Measurements from ENCODE around the gene DERL3. TPM values are rescaled to one million over a fixed set of nuclear protein-coding genes. Genes with fewer than 3 reads are reported as not detected.

The DERL3 gene
- total RNA-seq, 1 donor from 2014 or later: 2.8 TPM

- DNase-seq (no peak), ATAC-seq (ENCODE audit: poor library complexity) (no peak)
- intact Hi-C loops (cut with DNase I): no loop called here
These were observed 49.2 kb downstream of the DERL3 start for GRCh38 chr22:23789638-23790037.

GRCh38 chr22:23789121-23789520, 49.7 kb downstream of the DERL3 start:
- DNase-seq: no peak
- no peak for ATAC-seq (ENCODE audit: poor library complexity)
- intact Hi-C loops (cut with DNase I): no loop called here

- intact Hi-C loops (cut with DNase I): no loop called here
- ATAC-seq (ENCODE audit: poor library complexity) (no peak), DNase-seq (no peak)
These were observed 50.9 kb downstream of the DERL3 start for GRCh38 chr22:23787910-23788309.

DNA sequence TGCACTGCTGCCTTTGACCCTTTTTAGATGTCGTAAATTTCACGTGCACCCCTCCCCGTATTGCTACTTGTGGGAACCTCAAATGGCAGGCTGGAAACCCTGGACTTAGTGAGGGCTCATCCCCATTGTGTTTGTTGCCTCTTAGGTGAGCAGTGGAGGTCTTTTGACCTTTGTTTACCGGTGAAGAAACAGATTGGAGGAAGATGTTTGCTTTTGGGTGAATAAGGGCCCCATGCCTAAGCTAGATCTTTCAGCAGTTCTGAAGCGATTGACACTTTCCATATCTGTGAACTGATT, 51.3 kb downstream of the DERL3 start:
- no peak for ATAC-seq (ENCODE audit: poor library complexity)
- DNase-seq: no peak
- intact Hi-C loops (cut with DNase I): no loop called here

DNA sequence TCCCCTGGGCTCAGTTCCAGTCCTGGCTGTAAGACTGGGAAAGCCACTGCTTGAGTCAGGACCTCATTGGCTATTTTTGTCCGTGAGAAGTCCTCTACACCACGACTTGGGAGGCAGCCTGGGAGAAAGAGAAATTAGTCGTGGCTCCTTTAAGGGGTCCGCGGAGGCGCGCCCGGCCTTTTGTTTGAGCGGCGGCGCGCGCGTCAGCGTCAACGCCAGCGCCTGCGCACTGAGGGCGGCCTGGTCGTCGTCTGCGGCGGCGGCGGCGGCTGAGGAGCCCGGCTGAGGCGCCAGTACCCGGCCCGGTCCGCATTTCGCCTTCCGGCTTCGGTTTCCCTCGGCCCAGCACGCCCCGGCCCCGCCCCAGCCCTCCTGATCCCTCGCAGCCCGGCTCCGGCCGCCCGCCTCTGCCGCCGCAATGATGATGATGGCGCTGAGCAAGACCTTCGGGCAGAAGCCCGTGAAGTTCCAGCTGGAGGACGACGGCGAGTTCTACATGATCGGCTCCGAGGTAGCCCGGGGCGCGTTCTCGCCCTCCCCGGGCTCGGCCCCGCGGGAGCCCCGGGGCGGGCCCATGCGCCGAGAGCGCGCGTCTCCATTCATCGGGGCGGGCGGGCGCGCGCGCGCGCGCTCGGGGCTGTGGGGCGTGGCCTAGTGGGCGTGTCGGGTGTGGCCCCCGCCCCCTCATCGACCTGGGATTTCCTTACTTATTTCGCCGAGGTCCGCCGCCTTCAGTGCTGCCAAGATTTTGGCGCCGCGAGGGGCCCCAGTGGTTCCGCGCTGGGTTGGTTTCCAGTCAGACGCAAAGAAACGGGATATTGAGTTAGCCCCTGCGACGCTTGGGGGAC, 51.8 kb downstream of the DERL3 start, which contains the start of gene SMARCB1:
Gene SMARCB1 (plus strand): TSS at position 215 of the 848 bp plus-strand sequence. CDS start 204 bp downstream, at position 419.
- ATAC-seq (ENCODE audit: poor library complexity) (peak; percentile 96), DNase-seq (peak; percentile 96)
- intact Hi-C loops (cut with DNase I): no loop called here

GRCh38 chr22:23786261-23786710, 52.5 kb downstream of the DERL3 start:
- peak; percentile 3 for ATAC-seq (ENCODE audit: poor library complexity)
- intact Hi-C loops (cut with DNase I): no loop called here
- DNase-seq: no peak

Other genes starting within 250 kb of the DERL3 start
- 0.16 TPM for gene DRICH1, start 206.7 kb downstream of the DERL3 start, total RNA-seq
- gene RGL4, start 148.0 kb downstream of the DERL3 start, total RNA-seq: not detected
- 2.8 TPM for gene ZNF70, start 87.9 kb downstream of the DERL3 start, total RNA-seq
- gene VPREB3, start 84.6 kb downstream of the DERL3 start, total RNA-seq: 0.51 TPM
- gene C22orf15, start 76.0 kb downstream of the DERL3 start, total RNA-seq: not detected
- 1,600 TPM for gene CHCHD10, start 71.0 kb downstream of the DERL3 start, total RNA-seq
- gene MMP11, start 66.2 kb downstream of the DERL3 start, total RNA-seq: 25.3 TPM
- gene SMARCB1, start 52.0 kb downstream of the DERL3 start, total RNA-seq: 46.6 TPM
- gene SLC2A11, start 18.9 kb upstream of the DERL3 start, total RNA-seq: 19.8 TPM
- gene MIF, start 55.4 kb upstream of the DERL3 start, total RNA-seq: 227 TPM
- gene GSTT2B, start 122.2 kb upstream of the DERL3 start, total RNA-seq: 3.4 TPM
- 1.7 TPM for gene DDTL, start 127.9 kb upstream of the DERL3 start, total RNA-seq
- gene DDT, start 135.4 kb upstream of the DERL3 start, total RNA-seq: 148 TPM
- gene GSTT2, start 141.1 kb upstream of the DERL3 start, total RNA-seq: 0.62 TPM
- gene GSTT4, start 166.4 kb upstream of the DERL3 start, total RNA-seq: not detected
- 37.4 TPM for gene CABIN1, start 172.3 kb upstream of the DERL3 start, total RNA-seq

All from Right ventricle myocardium superior (tissue), 1 donor.